T1000 (cell line): ENCODE measurements around the gene TRIM28.
A peak's percentile ranks its signal among the peaks of the same experiment; 100 is the strongest.
"Not testable (repeated sequence)": the region's sequence is repeated elsewhere in the genome, so short reads cannot be mapped to it uniquely, and the experiment has no call there.

Experiments used
- DNase-seq: peaks from one replicate; lab custom pipeline; 2025; ENCODE audit warnings: mixed read lengths; lab: John Stamatoyannopoulos, UW

Gene TRIM28

DNA sequence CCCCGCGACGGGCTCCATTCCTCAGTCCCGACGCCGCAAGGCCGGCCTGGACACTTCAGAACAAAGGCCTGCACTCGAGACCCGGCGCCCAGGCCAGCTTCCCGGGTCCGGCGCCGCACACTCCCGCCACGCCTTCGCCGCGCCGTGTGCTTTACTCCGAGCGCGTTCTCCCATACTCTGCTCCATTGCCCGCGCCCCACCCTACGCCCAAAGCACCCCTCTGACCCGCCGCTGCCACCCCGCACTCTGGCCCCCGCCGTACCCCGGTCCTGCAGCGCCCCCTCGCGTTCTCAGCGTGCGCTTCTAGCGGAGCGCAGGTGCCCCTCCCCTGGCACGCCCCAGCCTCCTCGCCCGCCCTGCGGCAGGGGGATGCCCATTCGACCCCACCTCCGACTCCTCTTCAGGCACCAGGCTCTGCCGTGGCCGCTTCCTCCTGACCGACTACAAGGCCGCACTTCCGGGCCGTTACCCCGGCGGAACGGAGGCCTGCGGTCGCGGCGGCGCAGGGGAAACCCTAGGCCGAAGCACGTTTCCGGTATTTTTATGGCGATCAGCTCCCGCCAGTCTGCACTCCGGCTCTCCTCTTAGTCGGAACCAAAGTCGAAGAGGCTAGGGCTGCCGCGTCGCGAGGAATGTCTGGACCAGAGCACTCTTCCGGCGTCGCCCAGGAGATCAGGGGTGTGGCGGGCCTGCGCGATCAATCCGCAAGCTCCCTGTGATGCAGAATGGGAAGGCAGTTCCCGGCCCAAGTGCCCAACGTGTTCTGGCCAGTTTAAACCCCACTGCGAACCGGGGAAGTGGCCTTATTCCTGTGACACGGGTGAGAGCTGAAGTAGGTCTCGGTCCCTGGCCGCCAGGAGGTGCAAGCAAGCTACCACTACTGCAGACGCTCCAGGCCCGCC lies 24.3 kb upstream of the TRIM28 start, which contains the start of gene ZBTB45:
TSS of gene ZBTB45 (minus strand) at position 456 of the 902 bp plus-strand sequence. CDS start 2,137 bp downstream, outside the sequence.
- DNase-seq: peak; percentile 87

DNA sequence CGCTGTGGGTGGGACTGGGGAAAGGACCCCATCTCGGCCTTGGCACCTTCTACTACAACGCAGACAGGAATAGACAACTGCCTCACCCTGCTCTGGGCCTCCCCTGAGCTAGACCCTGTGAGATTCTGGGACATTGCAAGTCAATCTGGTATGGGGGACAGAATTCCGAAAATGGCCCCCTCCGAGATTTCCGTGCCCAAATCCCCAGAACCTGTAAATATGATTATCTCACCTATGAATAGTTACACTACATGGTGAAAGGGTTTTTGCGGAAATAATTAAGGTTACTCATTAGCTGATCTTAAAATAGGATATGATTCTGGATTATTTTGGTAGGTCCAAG lies 23.6 kb upstream of the TRIM28 start:
- DNase-seq: no peak

DNA sequence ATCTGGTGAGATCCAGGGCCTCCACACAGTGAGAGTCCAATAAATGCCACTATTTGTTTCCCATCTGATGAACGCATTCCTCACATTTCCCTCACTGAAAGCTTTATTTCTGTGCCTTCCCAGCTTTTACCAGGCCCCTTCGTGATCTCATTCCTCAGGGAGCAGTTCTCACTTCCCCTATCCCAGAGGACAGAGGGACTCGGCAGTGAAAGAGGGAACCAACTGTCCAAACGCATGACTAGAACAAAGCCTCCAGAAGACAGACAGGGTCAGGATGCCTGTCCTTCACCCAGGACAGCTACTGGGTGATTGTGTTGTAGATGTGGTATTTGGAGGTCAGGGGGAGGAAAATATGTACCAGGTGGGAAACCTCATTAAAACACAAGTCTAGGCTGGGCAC lies 22.2 kb upstream of the TRIM28 start:
- DNase-seq: no peak

DNA sequence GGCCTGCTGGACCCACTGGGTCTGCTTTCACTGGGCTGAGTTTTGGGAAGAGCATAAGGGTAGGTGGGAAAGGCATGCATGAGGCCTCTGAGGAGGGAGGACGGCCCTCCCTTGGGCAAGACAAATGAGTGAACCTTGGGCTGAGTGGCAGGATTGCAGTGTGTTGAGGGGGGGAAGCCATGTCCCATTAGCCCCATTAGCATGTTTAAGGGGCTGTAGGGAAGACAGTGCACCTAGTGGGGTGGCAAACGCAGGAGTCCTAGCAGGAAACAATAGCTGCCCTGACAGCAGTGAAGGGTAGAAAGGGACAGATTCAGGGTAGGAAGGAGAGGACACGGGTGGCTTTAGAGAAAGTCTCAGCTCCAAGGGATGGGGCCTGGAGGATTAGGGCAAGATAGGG lies 21.2 kb upstream of the TRIM28 start:
- no peak for DNase-seq

DNA sequence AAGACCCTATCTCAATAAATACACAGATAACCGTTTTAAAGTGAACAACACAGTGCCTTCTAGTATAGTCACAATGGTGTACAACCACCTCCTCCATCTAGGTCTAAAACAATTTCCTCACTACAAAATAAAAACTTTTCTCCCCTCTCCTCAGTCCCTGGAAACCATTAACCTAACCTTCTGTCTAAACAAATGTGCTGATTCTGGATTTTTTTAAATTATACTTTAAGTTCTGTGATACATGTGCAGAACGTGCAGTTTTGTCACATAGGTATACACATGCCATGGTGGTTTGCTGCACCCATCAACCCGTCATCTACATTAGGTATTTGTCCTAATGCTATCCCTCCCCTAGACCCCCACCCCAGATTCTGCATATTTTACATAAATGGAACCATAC lies 14.5 kb upstream of the TRIM28 start:
- DNase-seq: no peak

DNA sequence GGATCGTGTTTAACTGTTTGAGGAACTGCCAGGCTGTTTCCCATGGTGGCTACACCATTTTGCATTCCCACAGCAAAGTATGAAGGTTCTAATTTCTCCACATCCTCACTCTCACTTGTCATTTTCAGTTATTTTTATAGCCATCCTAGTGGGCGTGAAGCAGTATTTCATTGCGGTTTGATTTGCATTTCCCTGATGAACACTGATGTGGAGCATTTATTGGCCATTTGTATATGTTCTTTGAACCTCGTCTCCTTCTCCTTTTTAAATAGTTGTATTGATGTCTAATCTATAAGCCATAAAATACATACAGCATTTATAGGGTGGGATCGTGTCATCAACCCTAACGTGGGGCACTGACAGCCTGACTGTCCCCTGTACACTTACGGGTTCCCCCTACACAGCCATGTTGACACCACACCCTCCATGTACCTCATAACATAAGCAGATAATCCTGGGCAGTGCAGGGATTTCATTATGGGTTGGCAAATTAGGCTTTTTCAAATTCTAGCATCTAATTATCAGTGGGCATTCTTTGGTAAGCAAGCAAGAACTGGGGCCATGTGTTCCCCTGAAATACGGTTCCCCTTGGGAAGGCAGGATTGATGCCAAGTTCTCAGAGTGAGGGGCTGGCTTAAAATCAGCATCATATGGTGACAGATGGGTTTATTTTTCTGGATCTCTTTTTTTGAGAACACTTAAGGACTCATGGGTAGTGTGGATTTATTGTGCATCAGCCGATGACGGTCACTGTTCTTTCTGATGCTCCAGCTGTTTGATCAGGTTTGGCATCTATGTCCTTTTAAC lies 12.6 kb upstream of the TRIM28 start:
- DNase-seq: no peak

DNA sequence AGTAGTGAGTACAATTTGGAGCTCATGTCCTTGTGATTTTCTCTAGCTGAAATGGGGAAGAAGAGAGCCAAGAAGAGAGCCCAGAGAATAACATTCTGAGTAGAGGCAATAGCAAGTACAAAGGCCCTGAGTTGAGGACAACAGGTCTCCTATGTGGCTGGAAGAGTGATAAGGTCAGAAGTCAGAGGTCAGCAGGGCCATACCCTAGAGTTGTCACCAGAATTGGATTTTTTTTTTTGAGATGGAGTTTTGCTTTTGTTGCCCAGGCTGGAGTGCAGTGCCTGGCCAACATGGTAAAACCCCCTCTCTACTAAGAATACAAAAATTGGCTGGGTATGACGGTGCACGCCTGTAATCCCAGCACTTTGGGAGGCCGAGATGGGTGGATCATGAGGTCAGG lies 8.0 kb upstream of the TRIM28 start:
- DNase-seq: no peak

DNA sequence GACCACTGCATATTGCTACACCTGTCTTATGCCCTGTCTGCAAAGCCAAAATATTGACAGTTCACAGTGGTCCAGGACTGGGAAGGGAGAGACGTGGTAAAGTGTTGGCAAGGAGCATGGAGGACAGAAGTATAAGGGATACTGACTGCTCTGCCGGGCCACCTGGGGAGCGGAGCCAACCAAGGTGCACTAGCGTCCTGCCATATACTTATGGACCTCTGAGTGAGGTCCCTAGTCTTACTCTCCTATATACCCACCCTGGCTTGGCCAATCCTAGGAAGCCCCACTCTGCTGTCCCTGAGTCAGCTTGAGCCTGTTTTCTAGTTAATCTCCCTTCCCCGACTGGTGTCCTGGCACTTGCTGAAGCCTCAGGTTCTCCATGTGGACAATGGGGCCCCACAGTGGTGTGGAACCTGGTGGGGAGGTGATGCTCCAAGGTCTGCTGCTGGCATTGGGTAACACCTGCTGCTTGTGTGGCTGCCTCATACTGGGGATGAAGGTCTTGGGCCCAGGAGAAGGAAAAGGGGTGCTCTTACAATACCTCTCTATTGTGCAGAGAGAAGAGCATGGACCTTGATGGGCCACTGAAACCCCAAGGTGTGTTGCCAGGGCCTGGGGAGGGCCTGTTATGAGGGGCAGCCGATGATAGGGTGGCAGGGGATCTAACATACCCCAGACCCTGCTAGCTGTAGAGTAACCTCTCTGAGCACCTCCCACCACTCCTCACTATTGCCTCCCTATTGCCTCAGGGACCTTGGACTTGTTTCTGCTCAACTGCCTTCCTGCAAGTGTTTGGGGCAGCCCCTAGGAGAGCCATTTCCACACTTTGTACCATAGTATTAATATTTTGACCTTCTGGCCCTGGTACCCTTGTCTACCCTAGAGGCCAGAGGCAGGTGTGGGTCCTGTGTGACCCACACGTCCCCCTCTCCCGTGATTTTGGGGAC lies 6.7 kb upstream of the TRIM28 start:
- no peak for DNase-seq

DNA sequence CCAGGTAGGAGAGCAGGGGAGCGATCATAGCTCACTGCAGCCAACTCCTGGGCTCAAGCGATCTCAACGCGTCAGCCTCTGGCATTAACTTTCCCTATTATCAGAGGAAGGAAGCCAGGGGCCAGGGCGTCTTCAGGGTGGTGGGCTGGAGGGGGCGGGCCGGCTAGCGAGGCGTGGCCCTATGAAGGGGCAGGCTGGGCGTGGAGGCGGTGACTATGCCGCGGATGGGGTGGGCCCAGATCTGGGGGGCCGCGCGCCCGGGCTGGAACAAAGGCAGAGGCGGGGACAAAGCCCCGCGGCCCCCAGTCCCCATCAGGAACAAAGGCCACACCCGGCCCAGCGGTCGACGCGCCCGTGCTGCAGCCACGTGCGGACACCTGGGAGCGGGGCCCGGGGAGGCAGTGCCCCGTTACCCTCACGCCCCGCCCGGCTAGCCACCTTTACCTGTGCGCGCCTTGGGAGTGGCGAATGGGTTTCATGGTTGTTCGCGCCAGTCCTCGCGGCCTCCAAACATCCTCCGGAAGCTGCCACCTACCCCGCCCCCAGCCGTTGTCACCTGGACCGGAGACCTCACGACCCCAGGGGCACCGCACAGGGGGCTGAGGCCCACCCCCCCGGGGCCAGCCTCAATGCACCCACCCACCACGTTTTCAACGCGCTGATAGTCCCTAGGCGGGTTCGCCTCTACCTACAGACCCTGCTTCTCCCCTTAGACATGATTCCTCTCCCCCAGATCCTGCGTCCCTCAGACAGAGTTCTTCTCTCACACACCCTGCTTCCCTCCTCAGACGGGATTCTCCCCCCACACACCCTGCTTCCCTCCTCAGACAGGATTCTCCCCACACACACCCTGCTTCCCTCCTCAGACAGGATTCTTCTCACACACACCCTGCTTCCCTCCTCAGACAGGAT lies 5.4 kb upstream of the TRIM28 start:
- no peak for DNase-seq

DNA sequence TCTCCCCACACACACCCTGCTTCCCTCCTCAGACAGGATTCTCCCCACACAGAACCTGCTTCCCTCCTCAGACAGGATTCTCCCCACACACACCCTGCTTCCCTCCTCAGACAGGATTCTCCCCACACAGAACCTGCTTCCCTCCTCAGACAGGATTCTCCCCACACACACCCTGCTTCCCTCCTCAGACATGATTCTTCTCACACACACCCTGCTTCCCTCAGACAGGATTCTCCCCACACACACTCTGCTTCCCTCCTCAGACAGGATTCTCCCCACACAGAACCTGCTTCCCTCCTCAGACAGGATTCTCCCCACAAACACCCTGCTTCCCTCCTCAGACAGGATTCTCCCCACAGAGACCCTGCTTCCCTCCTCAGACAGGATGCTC lies 4.7 kb upstream of the TRIM28 start:
- not testable (repeated sequence) for DNase-seq

DNA sequence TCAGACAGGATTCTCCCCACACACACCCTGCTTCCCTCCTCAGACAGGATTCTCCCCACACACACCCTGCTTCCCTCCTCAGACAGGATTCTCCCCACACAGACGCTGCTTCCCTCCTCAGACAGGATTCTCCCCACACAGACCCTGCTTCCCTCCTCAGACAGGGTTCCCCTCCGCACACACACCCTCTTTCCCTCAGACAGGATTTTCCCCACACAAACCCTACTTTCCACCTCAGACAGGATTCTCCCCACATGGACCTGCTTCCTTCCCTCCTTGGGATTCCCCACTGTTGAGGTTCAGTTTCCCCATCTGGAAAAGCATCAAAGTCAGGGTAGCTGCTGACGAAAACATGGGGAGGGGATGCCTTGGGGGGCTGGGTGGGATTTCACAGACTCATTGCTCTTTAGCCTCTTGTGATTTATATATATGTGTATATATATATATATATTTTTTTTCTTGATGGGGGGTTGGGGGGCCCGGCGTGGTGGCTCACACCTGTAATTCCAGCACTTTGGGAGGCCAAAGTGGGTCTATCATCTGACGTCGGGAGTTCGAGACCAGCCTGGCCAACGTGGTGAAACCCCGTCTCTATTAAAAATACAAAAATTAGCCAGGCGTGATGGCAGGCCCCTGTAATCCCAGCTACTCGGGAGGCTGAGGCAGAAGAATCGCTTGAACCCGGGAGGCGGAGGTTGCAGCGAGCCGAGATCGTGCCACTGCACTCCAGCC lies 1.1 kb upstream of the TRIM28 start:
- not testable (repeated sequence) for DNase-seq

DNA sequence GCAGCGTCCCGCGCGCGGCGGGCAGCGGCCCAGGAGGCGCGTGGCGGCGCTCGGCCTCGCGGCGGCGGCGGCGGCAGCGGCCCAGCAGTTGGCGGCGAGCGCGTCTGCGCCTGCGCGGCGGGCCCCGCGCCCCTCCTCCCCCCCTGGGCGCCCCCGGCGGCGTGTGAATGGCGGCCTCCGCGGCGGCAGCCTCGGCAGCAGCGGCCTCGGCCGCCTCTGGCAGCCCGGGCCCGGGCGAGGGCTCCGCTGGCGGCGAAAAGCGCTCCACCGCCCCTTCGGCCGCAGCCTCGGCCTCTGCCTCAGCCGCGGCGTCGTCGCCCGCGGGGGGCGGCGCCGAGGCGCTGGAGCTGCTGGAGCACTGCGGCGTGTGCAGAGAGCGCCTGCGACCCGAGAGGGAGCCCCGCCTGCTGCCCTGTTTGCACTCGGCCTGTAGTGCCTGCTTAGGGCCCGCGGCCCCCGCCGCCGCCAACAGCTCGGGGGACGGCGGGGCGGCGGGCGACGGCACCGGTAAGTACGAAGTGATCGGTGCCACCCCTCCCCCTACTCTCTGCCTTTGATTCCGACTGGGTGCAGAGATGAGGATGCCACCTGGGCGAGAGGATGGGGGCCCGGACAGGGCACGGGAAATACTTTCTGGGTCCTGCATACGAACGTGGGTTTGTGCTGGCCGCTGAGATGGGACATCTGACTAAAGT lies 874 bp downstream of the TRIM28 start:
- no peak for DNase-seq

DNA sequence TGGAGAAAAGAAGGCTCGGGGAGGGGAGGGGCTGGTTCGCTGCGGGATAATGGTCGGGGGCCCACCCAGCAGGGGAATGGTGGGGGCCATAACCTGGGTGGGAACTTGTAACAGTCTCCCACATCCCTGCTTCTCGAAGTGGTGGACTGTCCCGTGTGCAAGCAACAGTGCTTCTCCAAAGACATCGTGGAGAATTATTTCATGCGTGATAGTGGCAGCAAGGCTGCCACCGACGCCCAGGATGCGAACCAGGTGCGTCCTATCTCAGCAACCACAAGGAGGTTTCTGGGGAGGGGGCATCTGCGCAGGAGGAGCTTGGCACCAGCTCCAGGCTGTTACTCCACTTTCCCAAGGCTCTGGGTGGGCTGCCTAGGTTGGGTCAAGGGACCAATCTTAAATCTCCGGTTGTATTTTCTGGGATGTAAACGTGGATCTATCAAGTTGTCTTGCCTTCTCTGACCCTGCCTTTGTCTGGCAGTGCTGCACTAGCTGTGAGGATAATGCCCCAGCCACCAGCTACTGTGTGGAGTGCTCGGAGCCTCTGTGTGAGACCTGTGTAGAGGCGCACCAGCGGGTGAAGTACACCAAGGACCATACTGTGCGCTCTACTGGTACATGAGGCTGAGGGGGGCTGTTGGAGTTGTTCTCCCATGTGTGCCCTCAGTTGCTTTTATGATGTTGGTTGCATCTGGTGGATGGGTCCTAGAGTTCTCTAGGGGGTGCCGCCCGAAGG lies 1.6 kb downstream of the TRIM28 start:
- DNase-seq: no peak

DNA sequence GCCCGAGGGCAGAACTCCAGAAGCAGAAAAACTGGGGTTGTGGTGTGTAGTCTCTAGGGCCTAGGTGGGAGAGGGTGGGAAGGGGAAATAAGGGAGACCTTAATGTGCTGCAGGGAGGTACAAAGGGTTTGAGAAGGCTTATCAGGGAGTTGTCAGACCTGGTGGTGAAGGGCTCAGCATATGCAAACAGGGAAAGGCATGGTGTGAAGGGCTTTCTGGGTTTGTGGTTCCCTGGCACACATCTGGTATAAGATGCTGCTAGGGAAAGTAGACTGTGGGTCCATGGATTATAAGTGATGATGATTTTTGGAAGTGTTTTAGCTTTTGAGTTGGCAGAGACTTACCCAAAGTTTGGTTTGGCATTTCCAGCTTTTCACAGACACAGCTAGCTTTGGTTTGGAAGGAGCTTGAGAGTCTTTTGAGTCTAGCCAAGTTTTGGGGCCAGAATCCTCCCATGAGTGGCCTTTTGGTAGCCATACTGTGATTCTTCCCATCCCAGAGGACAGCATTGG lies 2.2 kb downstream of the TRIM28 start:
- DNase-seq: no peak

DNA sequence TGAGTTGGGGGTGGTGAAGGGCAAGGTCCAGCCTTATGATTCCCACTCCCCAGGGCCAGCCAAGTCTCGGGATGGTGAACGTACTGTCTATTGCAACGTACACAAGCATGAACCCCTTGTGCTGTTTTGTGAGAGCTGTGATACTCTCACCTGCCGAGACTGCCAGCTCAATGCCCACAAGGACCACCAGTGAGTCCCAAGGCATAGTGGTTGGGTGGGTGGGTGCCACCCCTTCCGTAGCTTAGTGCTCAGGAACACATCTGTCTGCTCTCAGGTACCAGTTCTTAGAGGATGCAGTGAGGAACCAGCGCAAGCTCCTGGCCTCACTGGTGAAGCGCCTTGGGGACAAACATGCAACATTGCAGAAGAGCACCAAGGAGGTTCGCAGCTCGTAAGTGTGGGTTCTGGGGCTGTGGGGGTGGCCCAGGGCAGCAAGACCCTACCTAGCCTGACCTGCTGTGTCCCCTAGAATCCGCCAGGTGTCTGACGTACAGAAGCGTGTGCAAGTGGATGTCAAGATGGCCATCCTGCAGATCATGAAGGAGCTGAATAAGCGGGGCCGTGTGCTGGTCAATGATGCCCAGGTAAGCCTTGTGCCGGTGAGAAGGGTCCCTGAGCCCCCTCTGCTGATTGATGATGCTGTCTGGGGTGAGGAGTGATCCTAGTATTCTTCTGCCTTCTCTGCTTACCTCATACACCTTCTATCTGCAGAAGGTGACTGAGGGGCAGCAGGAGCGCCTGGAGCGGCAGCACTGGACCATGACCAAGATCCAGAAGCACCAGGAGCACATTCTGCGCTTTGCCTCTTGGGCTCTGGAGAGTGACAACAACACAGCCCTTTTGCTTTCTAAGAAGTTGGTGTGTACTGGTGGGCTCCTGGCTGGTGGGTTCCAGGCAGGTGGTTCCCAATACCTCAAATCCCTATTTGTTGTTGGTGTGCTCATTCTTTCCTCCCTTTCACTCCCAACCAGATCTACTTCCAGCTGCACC lies 3.8 kb downstream of the TRIM28 start:
- no peak for DNase-seq

DNA sequence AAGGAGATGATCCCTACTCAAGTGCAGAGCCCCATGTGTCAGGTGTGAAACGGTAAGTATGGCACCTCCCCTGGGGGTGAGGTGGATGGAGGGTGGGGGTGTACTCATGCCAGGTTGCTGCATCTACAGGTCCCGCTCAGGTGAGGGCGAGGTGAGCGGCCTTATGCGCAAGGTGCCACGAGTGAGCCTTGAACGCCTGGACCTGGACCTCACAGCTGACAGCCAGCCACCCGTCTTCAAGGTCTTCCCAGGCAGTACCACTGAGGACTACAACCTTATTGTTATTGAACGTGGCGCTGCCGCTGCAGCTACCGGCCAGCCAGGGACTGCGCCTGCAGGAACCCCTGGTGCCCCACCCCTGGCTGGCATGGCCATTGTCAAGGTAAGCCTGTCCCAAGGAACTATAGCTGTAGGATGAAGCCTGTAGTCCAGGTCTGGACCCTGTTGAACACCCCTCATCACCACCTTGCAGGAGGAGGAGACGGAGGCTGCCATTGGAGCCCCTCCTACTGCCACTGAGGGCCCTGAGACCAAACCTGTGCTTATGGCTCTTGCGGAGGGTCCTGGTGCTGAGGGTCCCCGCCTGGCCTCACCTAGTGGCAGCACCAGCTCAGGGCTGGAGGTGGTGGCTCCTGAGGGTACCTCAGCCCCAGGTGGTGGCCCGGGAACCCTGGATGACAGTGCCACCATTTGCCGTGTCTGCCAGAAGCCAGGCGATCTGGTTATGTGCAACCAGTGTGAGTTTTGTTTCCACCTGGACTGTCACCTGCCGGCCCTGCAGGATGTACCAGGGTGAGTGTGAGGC lies 5.2 kb downstream of the TRIM28 start:
- DNase-seq: no peak
